Heart left ventricle (tissue), 16 donors: ENCODE data around the gene GABPB1. TPM values are rescaled to one million over a fixed set of nuclear protein-coding genes. Genes with fewer than 3 reads are reported as not detected.
A peak's percentile ranks its signal among the peaks of the same experiment; 100 is the strongest.

Experiments used
- ATAC-seq, 4 donors: fragments of 200-7000 bp; cut with Tn5 transposase; one replicate each; pipeline ENCODE4 v1.9.1; 2020 to 2022; ENCODE audit warnings: moderate library complexity in 4 of 4, mild to moderate bottlenecking in 3 of 4, moderate number of reproducible peaks in 1 of 4
- DNase-seq, 5 donors: peaks; one replicate each; pipeline ENCODE4 v3.0.0-alpha.2; 2020
- H3K27ac ChIP-seq, 12 donors: fragments of 200-600 bp; sonication (generic) in 4 of 12; one replicate each; pipeline versions ENCODE4 v1.5.0 to v1.8.0; 2016 to 2022; ENCODE audit warnings: mild to moderate bottlenecking in 2 of 12
- H3K27me3 ChIP-seq, 9 donors: fragments of 200-600 bp; sonication (generic) in 2 of 9; one replicate each; pipeline versions ENCODE4 v1.5.1 to v1.8.0; 2016 to 2022; ENCODE audit warnings: mild to moderate bottlenecking in 3 of 9
- H3K36me3 ChIP-seq, 9 donors: fragments of 200-600 bp; sonication (generic) in 2 of 9; one replicate each; pipeline versions ENCODE4 v1.5.0 to v1.8.0; 2018 to 2022; ENCODE audit warnings: mild to moderate bottlenecking in 2 of 9
- H3K4me1 ChIP-seq, 12 donors: fragments of 200-600 bp; sonication (generic) in 4 of 12; one replicate each; pipeline versions ENCODE4 v1.5.0 to v1.8.0; 2016 to 2022; ENCODE audit warnings: mild to moderate bottlenecking in 3 of 12
- H3K4me3 ChIP-seq, 12 donors: fragments of 200-600 bp; sonication (generic) in 4 of 12; one replicate each; pipeline versions ENCODE4 v1.5.0 to v1.8.0; 2017 to 2022; ENCODE audit warnings: mild to moderate bottlenecking in 9 of 12, moderate library complexity in 4 of 12
- H3K9me3 ChIP-seq, 12 donors: fragments of 200-600 bp; sonication (generic) in 4 of 12; one replicate each; pipeline versions ENCODE4 v1.5.0 to v1.8.0; 2016 to 2022; ENCODE audit warnings: mild to moderate bottlenecking in 1 of 12
- CTCF ChIP-seq, 12 donors: fragments of 200-600 bp; sonication (generic) in 4 of 12; IDR thresholded peaks; one replicate each; pipeline versions ENCODE4 v1.5.0 to v1.8.0; 2018 to 2022; ENCODE audit warnings: antibody characterized with exemption in 12 of 12, mild to moderate bottlenecking in 5 of 12
- POLR2A ChIP-seq, 2 donors: fragments of 450-650 bp; IDR thresholded peaks; one replicate each; pipeline ENCODE4 v1.6.1; 2017; ENCODE audit warnings: antibody characterized with exemption in 2 of 2, mild to moderate bottlenecking in 2 of 2, moderate library complexity in 2 of 2
- WGBS, 4 donors: extraction: QIAGEN DNeasy Blood & Tissue Kit in 2 of 4; methylation state at CpG; one replicate each; pipeline versions ENCODE4 v1.1.5 to v1.1.7; 2013 to 2018; 5-methylcytosine and 5-hydroxymethylcytosine counted together
- intact Hi-C, 10 donors: fragments of 100-400 bp; cut with DNase I; formaldehyde crosslinking; loops; one replicate each; pipeline versions ENCODE4 v1.11.1 to v1.14.2; 2022
- polyA plus RNA-seq, 2 donors: library from polyadenylated mRNA; stranded (reverse); fragments of 200-250 nt; gene quantifications; one replicate each; pipeline ENCODE4 v1.2.3, GENCODE V29; 2013
- total RNA-seq, 9 donors: library from RNA; depleted of rRNA in 2 of 9; stranded (reverse); fragments of >200 nt in 2 of 9; fragmentation: NEBNext Ultra II Directional in 3 of 9; extraction: Animal tissue kit (Norgen Biotek cat#: 25700) in 3 of 9; gene quantifications; one replicate each; pipeline versions ENCODE4 v1.1.0 to v1.2.4, GENCODE V29; 2016 to 2023
- donor health status: ischemic (EF 13 %, LVEDD 7.1; RV severe dilation, severe dysfunction).
- donor health status: healthy with polysubstance abuse.
- donor health status: DM: no; HTN: yes; CAD: no.
- donor health status: DM: no; HTN: no; CAD: no.
- donor health status: ischemic (EF 25% LVEDD 6.9; RV normal size, moderate dysfunction).
- donor health status: ischemic (EF 25% LVEDD 5.7; RV mildly dilated, moderate dysfunction).
- donor health status: healthy.
- donor health status: DM: yes; HTN: yes; CAD: no.
- donor health status: ischemic (EF 35%, LVEDD 5.7; RV mildly dilated, moderate dysfunction).
- donor health status: nonischemic (EF 11% LVEDD 7.7; RV severe dilation, severe dysfunction).
- donor health status: DM: yes; HTN: yes; CAD: no.
- donor health status: PGD.
- donor health status: ischemic (EF 29% LVEDD 5.4; RV normal size, mild dysfunction).
- donor health status: nonischemic (EF 23%, LVEDD 6.1; RV moderate dilation, normal function).

Gene GABPB1
- total and polyA plus RNA-seq, 11 donors, result 3.6 to 14.2 (median 9.6) TPM

GRCh38 chr15:50287324-50288116 is 67.5 kb downstream of the GABPB1 start:
- 94 to 97% (median 96%) methylated on average over 6 of the region's 6 CpGs for WGBS, 4 donors
- DNase-seq, result no peak
- Histone ChIP-seq H3K36me3 (peaks cover 0 to 70% (median 34%) of the 10 kb centered on the region in 9 donors), H3K4me3 (no peak overlapping the region), H3K27me3 (no peaks in the 10 kb centered on the region), H3K4me1 (no peaks in the 10 kb centered on the region), H3K9me3 (no peaks in the 10 kb centered on the region), H3K27ac (no peak overlapping the region)
- intact Hi-C loops, result no loop called here
- TF ChIP-seq POLR2A (IDR thresholded peaks at IDR 0.05), result no peak
- ATAC-seq, result no peak

GRCh38 chr15:50281427-50281826 is 73.6 kb downstream of the GABPB1 start:
- Histone ChIP-seq H3K27ac (no peak overlapping the region), H3K27me3 (no peaks in the 10 kb centered on the region), H3K4me3 (no peak overlapping the region), H3K9me3 (no peaks in the 10 kb centered on the region), H3K4me1 (peaks cover 0 to 9% (median 0%) of the 10 kb centered on the region in 12 donors), H3K36me3 (peaks cover 0 to 43% (median 16%) of the 10 kb centered on the region in 9 donors)
- 78 to 87% (median 80%) methylated on average over 5 of the region's 5 CpGs for WGBS, 4 donors
- no peak for DNase-seq
- intact Hi-C loops, result no loop called here
- no peak for ATAC-seq
- TF ChIP-seq CTCF (IDR thresholded peaks at IDR 0.05), result no peak
- no peak for TF ChIP-seq POLR2A (IDR thresholded peaks at IDR 0.05)

GRCh38 chr15:50280271-50280670 is 74.7 kb downstream of the GABPB1 start:
- intact Hi-C loops, result no loop called here
- Histone ChIP-seq H3K4me3 (no peak overlapping the region), H3K4me1 (peaks cover 0 to 9% (median 0%) of the 10 kb centered on the region in 12 donors)

GRCh38 chr15:50278496-50278895 is 76.5 kb downstream of the GABPB1 start:
- peaks cover 0 to 17% (median 0%) of the 10 kb centered on the region in 9 donors for H3K36me3 ChIP-seq
- no peak for ATAC-seq
- TF ChIP-seq CTCF (IDR thresholded peaks at IDR 0.05) (no peak), POLR2A (IDR thresholded peaks at IDR 0.05) (no peak)
- 78 to 82% (median 81%) methylated on average over 4 of the region's 4 CpGs for WGBS, 4 donors
- H3K9me3 ChIP-seq, result no peaks in the 10 kb centered on the region
- no peaks in the 10 kb centered on the region for H3K27me3 ChIP-seq
- no peak overlapping the region for H3K4me3 ChIP-seq
- peaks cover 0 to 9% (median 0%) of the 10 kb centered on the region in 12 donors for H3K4me1 ChIP-seq
- no peak for DNase-seq
- H3K27ac ChIP-seq, result peak overlapping the region in 1 of 12 donors; percentile 81
- intact Hi-C loops, result no loop called here

More at GRCh38 chr15:50280271-50280670, 74.7 kb downstream of the GABPB1 start:
- ATAC-seq (no peak), DNase-seq (no peak)
- Histone ChIP-seq H3K27ac (no peak overlapping the region), H3K9me3 (no peaks in the 10 kb centered on the region), H3K36me3 (peaks cover 0 to 34% (median 8%) of the 10 kb centered on the region in 9 donors), H3K27me3 (no peaks in the 10 kb centered on the region)
- 97 to 100% (median 99%) methylated on average over 3 of the region's 3 CpGs for WGBS, 4 donors
- TF ChIP-seq CTCF (IDR thresholded peaks at IDR 0.05) (no peak), POLR2A (IDR thresholded peaks at IDR 0.05) (no peak)
